GM12873 (cell line): ENCODE results near the gene KLHL17.

Experiments
- CTCF ChIP-seq: IDR thresholded peaks from 2 replicates; pipeline ENCODE4 v1.5.1; 2012; ENCODE audit warnings: low read depth, mild to moderate bottlenecking, moderate library complexity, low read length, control low read depth; ENCODE audit not compliant: insufficient read depth; ENCODE audit errors: missing control alignments

KLHL17 gene

GRCh38 chr1:997993-998744, 37.8 kb downstream of the KLHL17 start:
- no peak for TF ChIP-seq CTCF

GRCh38 chr1:998745-998994, 38.3 kb downstream of the KLHL17 start:
- no peak for TF ChIP-seq CTCF

GRCh38 chr1:998995-999724, 38.8 kb downstream of the KLHL17 start:
- TF ChIP-seq CTCF = no peak

- no peak for TF ChIP-seq CTCF
Observed at GRCh38 chr1:999725-1000356, 39.5 kb downstream of the KLHL17 start, which contains the start of gene HES4. HES4 (minus strand) TSS chr1:1000097; CDS start chr1:999973, 124 bp downstream.

- TF ChIP-seq CTCF = no peak
Observed at GRCh38 chr1:1000357-1001056, 40.1 kb downstream of the KLHL17 start.

GRCh38 chr1:1001057-1001783, 40.8 kb downstream of the KLHL17 start:
- TF ChIP-seq CTCF = no peak
